ENCODE results near the gene CFAP299.
A peak's percentile ranks its signal among the peaks of the same experiment; 100 is the strongest.

The CFAP299 gene

DNA sequence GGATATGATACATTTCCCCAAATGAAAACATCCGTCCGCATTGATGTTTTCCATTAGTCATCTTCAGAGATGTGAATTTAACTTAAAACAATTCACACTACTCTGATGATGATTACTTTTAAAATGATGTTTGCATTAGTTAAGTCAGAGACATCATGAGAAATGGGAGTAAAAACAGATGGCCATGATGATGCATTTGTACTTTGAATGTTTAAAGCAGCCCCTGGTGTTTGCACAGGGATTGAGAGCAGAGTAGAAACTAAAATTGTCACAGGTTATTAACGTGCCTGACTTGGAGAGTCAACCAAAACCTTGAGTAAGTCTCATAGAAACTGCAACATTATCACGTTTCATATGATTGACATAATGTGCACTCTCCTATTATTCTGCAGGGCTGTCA lies 117.2 kb downstream of the CFAP299 start:
- no peak for DNase-seq

DNA sequence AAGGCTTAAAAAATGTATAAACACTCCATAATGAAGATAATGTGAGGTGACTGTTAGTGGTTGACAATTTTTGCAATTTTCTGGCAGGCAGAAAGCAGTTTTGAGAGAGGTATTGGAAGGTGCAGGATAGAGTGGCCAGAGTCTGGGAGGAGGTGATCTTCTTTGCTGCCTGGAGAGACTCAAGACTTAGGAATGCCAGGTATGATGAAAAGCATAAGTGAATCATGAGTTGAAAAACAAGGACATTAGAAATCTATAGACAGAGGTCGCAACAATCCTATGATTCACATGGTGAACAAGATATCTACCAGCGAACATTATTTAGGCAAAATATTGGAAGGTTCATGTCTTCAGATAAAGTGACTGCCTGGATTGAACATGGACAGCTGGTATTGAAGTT lies 118.5 kb downstream of the CFAP299 start:
- no peak for DNase-seq

DNA sequence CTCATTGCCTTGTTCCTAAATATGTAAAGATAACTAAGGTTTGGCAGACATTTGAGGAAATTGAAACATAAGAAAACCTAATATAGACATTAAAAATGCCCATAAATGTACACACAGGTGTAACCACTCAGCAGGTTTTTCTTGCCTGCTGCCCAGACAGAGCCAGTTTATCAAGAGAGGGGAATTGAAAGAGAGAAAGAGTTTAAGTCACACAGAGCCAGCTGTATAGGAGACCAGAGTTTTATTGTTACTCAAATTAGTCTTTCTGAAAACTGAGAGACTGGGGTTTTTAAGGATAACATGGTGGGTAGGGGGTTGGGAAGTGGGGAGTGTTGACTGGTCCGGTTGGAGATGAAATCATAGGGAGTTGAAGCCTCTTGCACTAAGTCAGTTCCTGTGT lies 119.0 kb downstream of the CFAP299 start:
- DNase-seq, result no peak

DNA sequence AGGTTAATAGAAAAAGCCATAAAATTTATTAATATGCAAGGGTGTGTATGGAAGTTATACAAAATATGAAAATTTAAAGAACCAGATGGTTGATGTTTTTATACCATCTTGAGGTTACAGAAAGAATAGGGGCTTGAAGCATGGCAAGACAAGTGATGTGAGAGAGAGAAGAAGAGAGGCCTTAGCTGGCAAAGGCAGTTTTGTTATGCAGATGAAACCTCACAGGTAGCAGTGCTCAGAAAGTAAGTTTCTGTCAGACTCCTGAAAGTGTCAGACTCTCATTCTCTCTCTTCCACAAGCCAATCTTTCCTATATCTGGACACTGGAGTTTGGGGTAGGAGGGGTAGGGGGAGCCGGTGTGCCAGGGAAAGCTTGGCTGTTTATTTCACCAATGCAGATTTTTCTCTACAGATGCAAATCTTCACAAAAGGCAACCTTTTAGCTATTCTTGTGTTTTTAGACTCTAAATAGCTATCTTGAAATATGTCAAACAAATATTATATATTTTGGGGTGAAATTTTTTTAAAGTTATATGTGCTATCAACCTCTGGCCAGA lies 124.5 kb downstream of the CFAP299 start:
- peak in 1 of 2 donors; percentile 26 for DNase-seq

DNA sequence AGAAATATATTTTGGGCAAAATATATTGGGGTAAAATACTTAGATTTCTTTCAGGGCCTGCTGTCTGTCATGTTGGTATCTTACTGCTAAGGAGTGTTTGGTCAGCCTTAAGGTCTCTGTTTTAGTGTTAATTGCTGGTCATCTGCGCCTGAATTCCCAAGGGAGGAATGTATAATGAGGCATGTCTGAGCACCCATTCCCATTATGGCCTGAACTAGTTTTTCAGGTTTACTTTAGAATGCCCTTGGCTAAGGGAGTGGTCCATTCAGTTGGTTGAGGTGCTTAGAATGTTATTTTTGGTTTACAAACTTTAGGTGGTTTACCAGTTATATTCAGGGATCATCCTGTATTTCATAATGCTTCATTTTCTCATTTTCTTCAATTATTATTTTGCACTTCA lies 125.9 kb downstream of the CFAP299 start:
- no peak for DNase-seq

DNA sequence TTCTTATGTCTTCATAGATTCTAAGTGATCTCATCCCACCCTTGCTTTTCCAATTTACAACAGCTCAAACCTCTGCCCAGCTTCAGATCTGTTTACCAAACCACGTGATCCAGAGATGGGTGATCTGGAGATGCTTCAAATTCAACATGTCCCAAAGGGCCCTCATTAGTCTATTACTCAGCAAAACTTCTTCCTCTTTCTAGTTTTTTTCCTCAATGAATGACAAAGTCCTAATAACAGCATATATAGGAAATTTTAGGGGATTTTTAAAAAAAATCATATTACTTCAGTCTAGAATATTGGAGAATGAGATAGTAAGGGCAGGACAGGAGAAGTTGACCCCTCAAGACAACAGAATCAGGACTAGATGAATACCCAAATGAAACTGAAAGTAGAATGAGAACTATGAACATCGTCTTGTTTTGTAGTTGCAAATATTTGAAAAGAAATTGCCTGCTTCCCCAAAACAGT lies 127.1 kb downstream of the CFAP299 start:
- DNase-seq, result peak in 1 of 2 donors; percentile 15

DNA sequence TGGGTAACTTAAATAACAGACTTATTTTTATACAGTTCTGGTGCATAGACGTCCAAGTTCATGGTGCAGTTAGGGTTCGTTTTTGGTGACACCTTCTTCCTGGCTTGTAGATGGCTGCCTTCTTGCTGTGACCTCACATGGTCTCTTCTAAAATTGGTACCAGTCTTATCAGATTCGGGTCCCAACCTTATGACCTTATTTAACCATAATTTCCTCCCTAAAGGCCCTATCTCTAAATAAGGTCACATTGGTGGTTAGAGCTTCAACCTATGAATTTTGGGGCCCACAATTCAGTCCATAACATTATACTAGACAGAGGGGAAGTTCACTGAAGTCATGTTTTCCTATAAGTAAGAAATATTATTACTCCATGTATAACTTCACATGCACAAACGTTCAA lies 128.0 kb downstream of the CFAP299 start:
- DNase-seq, result no peak

DNA sequence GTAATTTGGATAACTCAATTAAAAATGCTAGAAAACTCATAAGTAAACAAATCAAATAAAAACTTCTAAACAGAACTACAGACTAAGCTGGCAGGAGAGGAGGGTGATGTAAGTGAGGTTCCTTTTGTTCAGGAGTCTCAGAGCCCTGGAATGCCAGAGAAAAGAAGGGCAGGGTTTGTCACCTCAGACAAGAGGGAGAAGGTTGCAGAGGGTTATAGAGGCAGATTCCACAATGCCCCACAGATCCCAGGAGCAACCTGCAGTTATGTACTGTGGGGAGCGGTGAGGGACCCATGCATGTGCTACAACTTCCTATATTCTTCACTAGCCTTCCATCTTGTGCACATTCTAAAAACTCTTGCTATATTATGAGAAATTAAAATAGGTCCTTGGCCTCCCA lies 129.7 kb downstream of the CFAP299 start:
- DNase-seq, result no peak

DNA sequence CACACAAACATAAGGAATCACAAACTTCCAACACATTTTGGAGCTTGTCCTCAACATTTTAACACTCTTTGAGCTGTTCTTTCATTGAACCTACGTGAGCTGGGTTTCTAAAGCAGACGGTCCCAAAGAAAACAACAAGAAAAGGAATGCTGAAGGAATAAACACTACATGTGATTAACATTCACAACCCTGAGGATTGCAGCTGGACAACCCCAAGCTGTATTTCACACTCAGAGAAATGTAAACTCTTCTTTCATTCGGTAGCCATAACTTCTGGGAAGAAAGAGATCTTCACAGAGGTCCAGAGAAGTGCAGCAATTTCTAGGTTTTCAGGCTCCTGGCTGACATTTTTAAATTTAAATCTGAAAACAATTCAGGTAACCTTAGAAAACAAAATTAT lies 130.2 kb downstream of the CFAP299 start:
- DNase-seq, result no peak

DNA sequence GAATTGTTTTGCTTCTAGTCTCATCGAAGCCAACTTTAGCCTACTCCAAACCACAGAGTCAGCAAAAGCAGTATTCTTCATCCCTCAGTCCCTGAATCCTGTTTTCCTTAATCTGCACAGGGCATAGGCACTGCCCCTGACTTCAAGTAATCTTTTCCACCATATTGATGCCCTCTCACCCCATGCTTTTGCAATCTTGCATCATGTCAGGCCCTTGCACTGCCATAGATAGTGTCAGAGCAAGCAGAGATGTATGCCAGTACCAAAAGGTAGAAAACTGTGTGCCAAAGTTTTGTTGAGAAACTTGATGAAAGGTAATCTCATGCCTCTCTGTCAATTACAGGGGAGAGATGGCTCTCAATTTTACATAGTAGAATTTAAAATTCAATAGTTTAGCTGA lies 131.1 kb downstream of the CFAP299 start:
- no peak for DNase-seq

DNA sequence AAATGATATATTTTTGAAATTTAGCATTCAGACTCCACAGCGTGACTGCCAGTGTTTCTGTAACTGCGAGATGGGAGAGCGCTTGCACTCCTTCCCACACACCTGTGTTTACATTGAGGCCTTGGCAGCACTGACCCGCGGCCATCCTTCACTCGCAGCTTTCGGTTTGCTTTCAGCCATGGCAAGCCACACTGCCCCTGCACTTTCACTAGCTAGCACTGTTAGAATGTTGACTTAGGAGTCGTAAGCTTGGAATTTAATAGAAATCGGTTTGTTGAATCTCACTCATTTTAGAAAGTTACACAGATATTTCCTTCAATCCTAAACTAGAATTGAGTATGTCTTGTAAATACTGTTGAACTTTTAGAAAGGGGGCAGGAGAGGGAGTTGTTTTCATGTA lies 136.2 kb downstream of the CFAP299 start:
- no peak for DNase-seq

DNA sequence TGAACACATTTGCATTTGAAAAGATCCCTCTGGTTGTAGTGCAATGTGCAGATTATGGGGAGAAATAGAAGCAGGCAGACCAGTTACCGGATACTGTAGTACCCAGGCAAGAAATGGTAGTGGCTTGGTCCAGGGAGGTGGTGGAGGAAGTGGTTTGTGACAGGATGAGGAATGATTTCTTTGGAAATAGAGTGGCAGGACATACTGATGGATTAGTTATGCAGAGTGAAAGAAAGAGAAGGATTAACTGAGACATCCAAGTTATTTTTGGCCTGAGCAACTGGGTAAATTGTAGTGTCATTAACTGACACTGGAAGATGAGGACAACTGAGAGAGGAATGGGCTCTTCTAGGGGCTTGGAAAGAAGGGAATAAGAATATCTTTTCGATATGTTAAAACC lies 139.7 kb downstream of the CFAP299 start:
- DNase-seq, result no peak

DNA sequence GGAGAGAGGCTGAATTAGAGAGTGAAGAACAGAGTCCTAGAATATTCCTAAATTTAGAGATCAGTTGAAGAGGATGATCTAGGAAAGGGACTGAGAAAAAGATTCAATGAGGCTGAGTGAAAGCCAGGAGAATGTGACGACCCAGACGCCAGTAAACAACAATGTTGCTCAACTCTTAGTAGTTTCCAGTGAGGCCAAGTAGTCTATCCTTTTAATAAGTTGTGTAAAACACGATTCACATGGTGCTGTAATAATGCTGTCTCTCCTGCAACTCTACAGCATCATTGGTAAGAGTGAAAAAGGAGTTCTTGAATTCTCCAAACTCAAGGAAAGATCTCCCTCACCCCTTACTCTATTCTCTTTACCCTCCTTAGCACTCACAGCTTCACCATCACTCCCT lies 140.3 kb downstream of the CFAP299 start:
- no peak for DNase-seq

DNA sequence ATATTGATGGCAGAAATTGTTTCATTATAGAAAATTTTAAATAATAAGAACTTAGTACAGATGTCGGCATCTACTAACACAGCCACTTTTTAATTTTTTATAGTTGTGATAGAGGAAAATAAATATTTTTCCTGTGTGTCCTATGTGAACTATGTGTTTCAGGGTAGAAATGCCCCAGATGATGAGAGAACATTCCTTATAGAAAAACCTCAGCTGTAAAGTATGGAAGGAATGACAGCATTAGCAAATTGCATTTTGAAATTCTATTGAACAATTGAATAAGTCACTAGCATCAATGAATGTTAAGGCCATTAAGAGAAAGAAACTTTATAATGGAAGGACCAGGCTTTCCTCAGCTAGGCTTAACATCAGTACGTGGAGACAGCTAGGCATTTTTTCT lies 149.2 kb downstream of the CFAP299 start:
- no peak for DNase-seq

DNA sequence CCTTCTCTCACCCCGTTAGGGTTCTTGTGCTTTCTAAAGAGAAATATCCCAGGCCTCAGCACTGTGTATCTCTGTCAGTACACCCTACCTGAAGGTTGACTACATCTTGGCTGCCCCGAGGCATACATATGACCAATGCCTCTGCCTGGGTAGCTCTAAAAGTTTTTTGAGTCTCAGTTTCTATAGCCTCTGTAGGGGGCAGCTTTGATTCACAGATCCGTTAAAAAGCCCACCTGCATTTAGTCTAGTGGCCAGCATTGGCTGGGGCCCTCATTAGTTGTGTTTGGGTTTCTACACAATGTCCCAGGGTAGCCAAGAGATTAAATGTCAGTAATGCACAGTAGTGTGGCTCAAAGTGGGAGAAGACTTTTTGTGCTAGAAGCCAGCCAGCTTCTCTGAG lies 151.1 kb downstream of the CFAP299 start:
- DNase-seq, result no peak

DNA sequence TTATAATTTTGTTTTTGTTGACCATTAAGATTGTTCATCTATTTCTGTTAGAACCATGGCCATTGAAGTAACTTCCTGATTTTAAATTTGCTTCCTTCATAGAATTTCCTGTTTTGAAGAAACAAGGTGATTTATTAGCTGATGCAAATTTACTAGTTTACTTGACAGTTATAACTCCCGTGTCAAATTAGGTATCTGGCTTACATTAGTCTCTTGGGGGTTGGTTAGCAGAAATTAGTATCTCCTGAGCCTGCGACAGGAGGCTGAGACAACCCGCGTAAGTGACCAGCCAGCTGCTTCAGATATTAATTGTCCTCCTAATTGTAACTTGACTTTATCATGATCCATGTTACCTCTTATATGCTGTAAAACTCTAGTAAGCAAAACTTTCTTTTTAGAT lies 154.3 kb downstream of the CFAP299 start:
- DNase-seq, result no peak

DNA sequence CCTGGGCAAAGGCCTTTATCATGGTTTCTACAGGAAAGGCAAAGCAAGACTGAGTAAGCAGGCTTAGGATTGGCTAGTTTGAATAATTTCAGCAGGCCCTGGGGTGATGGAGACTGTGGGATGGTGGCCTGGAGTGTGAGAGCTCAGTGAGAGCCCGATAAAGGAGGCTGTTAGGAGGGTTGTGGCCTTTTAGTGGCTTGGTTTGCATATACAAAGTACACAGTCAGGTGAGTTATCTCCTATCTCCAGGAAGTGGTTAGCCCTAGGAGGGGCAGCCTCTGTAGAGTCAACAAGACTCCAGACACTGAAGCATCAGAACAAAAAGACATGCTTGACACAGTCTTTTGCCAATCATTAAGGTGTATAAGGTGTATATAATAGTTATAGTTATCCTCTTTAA lies 157.2 kb downstream of the CFAP299 start:
- peak; percentile 62 to 74 for DNase-seq

DNA sequence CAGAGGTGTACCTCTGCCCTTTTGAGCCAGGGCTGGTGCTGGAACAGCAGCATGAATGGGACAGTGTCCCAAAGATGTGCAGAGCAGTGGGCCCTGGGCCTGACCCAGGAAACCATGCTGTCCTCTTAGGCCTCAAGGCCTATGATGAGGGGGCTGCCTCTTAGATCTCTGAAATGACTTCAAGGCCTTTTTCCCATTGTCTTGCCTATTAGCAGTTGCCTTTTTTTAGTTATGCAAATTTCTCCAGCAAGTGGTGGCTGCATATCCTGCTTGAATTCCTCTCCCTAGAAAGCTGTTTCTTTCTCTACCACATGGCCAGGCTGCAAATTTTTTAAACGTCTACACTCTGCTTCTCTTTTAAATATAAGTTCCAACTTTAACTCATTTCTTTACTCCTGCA lies 160.3 kb downstream of the CFAP299 start:
- DNase-seq, result no peak

DNA sequence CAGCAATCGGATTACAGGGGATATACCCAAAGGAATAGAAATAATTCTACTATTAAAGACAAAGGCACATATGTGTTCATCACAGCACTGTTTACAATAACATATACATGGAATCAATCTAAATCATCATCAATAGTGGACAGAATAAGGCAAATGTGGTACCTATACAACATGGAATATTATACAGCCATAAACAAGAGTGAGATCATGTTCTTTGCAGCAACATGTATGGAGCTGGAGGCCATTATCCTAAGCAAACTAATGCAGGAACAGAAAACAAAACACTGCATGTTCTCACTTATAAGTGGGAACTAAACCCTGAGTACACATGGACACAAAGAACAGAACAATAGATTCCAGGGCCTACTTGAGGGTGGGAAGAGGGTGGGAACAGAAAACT lies 163.2 kb downstream of the CFAP299 start:
- DNase-seq, result no peak

DNA sequence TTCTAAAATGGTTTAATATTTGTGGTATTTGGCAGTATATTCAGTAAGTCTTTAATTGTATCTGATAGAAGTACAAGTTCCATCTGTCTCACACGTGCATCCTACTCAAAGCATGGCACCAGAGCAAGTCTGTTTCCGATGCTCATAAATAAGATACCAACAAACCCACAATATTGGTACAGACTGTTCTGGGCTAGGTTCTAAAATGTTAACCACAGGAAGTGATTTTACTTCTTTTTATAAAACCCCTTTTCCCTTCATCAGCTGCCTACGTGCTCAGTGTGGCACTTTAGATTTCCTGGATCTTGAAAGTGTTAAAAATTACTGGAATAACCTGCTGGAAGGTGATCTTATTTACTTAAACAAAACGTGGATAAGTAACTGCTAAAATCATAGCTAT lies 165.1 kb downstream of the CFAP299 start:
- DNase-seq, result peak; percentile 13 to 59

DNA sequence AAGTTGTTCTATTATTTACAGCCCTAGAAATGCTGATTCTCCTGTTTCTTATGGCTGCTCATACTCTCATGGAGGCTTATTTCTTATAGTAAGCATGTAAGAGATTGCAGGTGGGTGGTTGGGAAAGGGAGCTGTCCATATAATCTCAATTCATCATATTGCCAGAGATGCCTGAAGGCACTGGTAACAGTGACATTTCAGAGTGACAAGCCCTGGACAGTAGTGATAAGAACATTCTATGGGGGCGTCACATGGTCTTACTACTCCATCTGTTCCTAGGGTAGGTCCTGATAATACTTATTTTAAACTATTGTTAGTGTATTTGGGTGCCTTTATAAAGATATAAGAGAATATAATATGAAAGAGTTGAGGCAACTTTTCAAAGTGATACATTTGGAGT lies 171.5 kb downstream of the CFAP299 start:
- DNase-seq, result no peak

DNA sequence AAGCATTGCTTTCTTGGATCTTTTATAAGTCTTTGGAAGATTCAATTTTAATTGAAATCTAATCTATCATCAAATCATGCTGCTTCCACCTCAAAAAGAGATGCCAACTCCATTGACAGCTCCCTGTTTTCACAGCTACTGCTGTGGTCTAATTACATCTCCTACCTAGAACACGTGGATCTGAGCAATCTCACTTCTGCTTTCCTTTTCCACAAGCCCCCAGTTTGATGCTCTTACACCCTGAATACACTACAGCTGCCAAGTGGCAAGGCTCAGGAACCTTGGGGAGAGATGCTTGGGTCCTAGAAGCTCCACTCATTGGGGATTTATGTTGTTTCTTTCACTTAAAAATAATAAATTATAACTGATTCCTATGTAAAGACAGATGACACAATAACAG lies 172.0 kb downstream of the CFAP299 start:
- no peak for DNase-seq

DNA sequence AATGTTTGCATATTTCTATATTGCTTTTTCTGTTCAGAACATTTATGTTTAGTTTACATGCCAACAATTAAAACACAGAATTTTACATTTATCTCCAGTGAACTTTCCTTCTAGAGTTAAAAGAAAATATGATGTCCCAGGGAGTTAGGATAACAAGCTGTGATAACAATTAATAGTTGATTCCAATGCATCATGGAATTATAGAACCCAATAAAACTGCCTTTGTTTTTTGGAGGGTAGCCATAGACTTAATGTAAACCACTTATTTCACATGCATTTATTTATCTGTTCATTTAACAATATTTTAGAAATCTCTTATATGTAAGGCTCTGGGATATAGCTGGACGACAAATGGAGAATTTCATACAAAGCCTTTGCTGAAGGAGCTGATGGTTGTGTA lies 180.0 kb downstream of the CFAP299 start:
- DNase-seq, result no peak

DNA sequence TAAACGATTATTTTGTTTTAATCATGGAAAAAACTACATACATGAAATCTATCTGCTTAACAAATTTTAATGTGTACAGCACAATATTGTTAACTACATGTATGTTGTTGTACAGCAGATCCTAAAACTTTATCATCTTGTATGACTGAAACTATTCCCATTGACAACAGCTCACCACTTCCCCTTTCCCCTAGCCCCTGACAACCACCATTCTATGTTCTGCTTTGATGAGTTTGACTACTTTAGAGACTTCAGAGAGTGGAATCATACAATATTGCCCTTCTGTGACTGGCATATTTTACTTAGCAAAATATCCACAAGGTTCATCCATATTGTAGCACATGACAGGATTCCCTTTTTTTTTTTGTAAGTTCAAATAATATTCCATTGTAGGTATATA lies 185.9 kb downstream of the CFAP299 start:
- no peak for DNase-seq

DNA sequence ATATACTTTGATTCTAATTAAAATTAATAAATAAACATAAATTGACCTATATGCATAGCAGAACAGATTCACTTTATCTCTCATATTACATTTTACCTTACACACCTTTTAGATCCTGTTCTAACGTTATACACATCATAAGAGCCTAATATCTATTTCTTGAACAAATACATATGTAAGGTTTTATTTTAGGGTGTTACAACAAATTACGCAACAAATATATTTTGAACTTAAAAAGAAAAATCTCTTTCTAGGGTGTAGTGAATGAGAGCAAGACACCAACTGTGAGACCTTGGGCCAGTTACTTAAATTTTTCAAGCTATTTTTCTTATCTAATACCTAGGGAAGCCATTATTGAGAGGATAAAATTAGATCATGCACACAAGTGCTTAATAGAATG lies 191.2 kb downstream of the CFAP299 start:
- DNase-seq, result no peak

DNA sequence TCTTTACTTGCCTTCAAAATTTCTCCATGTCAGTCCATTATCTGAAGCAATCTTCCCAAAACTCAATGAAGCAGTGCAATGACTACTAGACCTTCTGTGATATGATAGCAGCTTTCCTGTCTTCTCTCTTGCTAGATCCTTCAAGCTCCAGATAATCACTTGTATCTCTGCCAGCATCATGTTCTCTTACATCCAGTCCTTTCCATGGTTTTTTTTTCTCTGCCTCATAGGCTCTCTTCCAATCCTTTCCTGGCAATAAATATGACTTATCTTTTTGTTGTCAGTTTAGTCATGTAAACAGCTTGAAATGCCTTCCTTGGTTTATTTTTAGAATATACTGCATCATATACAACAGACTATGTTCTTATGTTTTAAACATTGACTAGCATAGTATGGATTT lies 193.5 kb downstream of the CFAP299 start:
- DNase-seq, result no peak

Data from CD4-positive, alpha-beta T cell treated with Interleukin-1 beta for 1 hour (primary cell).